Body of pancreas (tissue), 4 donors: Measurements from ENCODE around the gene C22orf39. TPM values are rescaled to one million over a fixed set of nuclear protein-coding genes. Genes with fewer than 3 reads are reported as not detected.

Experiments
- ATAC-seq: fragments of 150-250 bp; one replicate; pipeline ENCODE4 v1.9.1; 2016
- DNase-seq, 4 donors: peaks; one replicate each; pipeline ENCODE4 v3.0.0-alpha.2; 2019
- H3K27ac ChIP-seq, 4 donors: fragments of 200-600 bp; sonication (generic); 1 replicate in 3 of 4; 2 replicates in 1 of 4; pipeline versions ENCODE4 v1.5.1 to v1.6.1; 2016 to 2019; ENCODE audit warnings: mild to moderate bottlenecking in 1 of 4, mixed read lengths in 1 of 4, moderate library complexity in 1 of 4
- H3K27me3 ChIP-seq, 2 donors: fragments of 200-600 bp; sonication (generic); one replicate each; pipeline ENCODE4 v1.6.0; 2016; ENCODE audit warnings: mild to moderate bottlenecking in 1 of 2
- H3K36me3 ChIP-seq, 2 donors: fragments of 200-600 bp; sonication (generic); replicated peaks in 1 of 2; 2 replicates each; pipeline ENCODE4 v1.5.1; 2016; ENCODE audit warnings: low read depth in 2 of 2; ENCODE audit not compliant: insufficient read depth in 1 of 2
- H3K4me1 ChIP-seq: fragments of 200-600 bp; sonication (generic); one replicate; pipeline ENCODE4 v1.6.0; 2016
- H3K4me3 ChIP-seq, 2 donors: fragments of 200-600 bp; sonication (generic); 1 replicate in 1 of 2; 2 replicates in 1 of 2; pipeline ENCODE4 v1.5.1; 2016 to 2019
- H3K9me3 ChIP-seq, 3 donors: fragments of 200-600 bp; sonication (generic); 1 replicate in 2 of 3; 2 replicates in 1 of 3; pipeline ENCODE4 v1.5.1; 2016
- POLR2A ChIP-seq, 3 donors: fragments of 450-650 bp; IDR thresholded peaks; one replicate each; pipeline ENCODE4 v1.6.1; 2016; ENCODE audit warnings: antibody characterized with exemption in 3 of 3, mild to moderate bottlenecking in 2 of 3
- WGBS, 2 donors: methylation state at CpG; one replicate each; pipeline ENCODE4 v1.1.5; 2017; 5-methylcytosine and 5-hydroxymethylcytosine counted together
- intact Hi-C: fragments of 100-400 bp; cut with DNase I; formaldehyde crosslinking; loops from one replicate; pipeline ENCODE4 v1.15.1; 2023
- total RNA-seq, 2 donors: library from RNA; depleted of rRNA; stranded (reverse); fragments of >200 nt; gene quantifications; one replicate each; pipeline ENCODE4 v1.1.0, GENCODE V29; 2016
- TF ChIP-seq, protein P1 (sequence below), 7 experiments: fragments of 450-650 bp in 4 of 7; fragments of 200-600 bp in 3 of 7; sonication (generic) in 3 of 7; IDR thresholded peaks; one replicate each; pipeline ENCODE4 v1.5.1; 2016 to 2019; ENCODE audit warnings: antibody characterized with exemption in 7 of 7

The C22orf39 gene
- total RNA-seq, 2 donors from 2014 or later = 36.1 to 49.8 TPM

DNA sequence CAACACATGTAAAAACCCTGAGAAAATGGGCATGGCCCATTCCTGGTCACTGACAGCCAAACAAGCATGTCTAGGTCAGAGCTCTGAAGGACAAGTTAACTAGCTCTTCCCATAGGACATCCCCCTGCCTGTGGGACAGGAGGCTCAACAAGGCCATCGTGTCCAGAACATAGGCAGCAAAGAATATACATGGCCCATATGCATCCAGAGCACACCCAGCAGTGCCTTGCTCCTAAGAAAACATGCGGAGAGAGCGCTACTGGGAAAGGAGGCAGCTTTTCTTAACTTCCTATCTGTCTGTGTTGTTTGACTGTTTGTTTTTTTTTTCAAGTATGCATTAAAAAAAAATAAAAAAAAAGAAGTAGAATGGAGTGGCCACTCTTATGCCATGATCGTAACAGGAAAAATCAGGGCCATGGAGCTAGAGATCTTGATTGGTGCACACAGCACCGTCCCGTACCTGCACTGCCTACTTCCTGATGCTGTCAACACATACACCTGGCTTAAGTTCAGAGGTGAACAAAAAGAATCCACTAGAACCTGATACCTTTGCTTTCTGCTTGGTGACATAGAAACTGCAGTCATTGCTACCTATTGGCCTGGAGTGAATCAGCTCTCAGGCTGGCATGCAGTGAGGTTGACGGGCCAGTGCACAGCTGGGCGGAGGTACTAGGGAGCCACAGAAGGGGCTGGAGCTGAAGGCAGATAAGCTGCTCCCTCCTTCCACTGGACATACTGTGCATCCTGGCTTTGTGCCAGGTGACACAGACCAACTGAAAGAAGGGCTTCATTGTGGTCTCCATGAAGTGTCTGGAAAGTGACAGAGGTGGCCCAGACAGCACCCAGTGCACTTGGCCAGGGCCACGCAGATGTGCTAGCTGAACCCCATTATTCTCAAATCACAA lies 19.6 kb upstream of the C22orf39 start:
- H3K4me3 ChIP-seq = no peak overlapping the region
- 94 to 95% methylated on average over 8 to 9 of the region's 9 CpGs for WGBS, 2 donors
- no peaks in the 10 kb centered on the region for H3K4me1 ChIP-seq
- DNase-seq = no peak
- no peak overlapping the region for H3K27ac ChIP-seq
- H3K27me3 ChIP-seq = no peaks in the 10 kb centered on the region
- no peaks in the 10 kb centered on the region for H3K9me3 ChIP-seq
- TF ChIP-seq, protein P1, sequence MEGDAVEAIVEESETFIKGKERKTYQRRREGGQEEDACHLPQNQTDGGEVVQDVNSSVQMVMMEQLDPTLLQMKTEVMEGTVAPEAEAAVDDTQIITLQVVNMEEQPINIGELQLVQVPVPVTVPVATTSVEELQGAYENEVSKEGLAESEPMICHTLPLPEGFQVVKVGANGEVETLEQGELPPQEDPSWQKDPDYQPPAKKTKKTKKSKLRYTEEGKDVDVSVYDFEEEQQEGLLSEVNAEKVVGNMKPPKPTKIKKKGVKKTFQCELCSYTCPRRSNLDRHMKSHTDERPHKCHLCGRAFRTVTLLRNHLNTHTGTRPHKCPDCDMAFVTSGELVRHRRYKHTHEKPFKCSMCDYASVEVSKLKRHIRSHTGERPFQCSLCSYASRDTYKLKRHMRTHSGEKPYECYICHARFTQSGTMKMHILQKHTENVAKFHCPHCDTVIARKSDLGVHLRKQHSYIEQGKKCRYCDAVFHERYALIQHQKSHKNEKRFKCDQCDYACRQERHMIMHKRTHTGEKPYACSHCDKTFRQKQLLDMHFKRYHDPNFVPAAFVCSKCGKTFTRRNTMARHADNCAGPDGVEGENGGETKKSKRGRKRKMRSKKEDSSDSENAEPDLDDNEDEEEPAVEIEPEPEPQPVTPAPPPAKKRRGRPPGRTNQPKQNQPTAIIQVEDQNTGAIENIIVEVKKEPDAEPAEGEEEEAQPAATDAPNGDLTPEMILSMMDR (IDR thresholded peaks at IDR 0.05) = no peak
- no peak for TF ChIP-seq POLR2A (IDR thresholded peaks at IDR 0.05)
- no peak for ATAC-seq
- peaks cover 0 to 44% of the 10 kb centered on the region in 2 donors for H3K36me3 ChIP-seq
- intact Hi-C loops = no loop called here

DNA sequence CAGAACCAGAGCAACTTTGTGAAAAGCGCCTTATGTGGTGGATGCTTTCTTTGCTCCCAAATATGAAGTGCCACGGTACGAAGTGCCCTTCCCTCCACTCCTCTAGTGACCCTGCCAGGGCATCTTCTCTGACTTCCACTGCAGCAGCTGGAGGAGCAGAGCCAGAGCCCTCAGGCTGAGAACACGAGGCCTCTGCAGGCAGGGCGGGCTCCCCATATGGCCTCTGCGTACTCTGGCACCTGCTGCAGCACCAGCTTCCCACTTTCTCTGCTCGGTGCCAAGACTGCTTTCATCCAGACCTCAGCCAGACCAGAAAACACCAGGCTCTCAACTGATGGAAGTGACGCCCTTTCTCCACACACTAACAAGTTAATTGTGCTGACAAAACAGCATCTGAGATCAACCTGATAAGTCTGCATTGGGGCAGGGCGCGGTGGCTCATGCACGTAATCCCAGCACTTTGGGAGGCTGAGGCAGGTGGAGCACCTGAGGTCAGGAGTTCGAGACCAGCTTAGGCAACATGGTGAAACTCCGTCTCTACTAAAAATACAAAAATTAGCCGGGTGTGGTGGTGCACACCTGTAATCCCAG lies 18.7 kb upstream of the C22orf39 start:
- Histone ChIP-seq H3K9me3 (no peaks in the 10 kb centered on the region), H3K36me3 (peaks cover 0 to 41% of the 10 kb centered on the region in 2 donors), H3K4me3 (no peak overlapping the region), H3K27me3 (no peaks in the 10 kb centered on the region), H3K27ac (no peak overlapping the region), H3K4me1 (no peaks in the 10 kb centered on the region)
- WGBS, 2 donors = 83 to 87% methylated on average over 13 of the region's 14 CpGs
- TF ChIP-seq, protein P1 (IDR thresholded peaks at IDR 0.05) = no peak
- TF ChIP-seq POLR2A (IDR thresholded peaks at IDR 0.05) = no peak
- ATAC-seq (no peak), DNase-seq (no peak)
- intact Hi-C loops = no loop called here

DNA sequence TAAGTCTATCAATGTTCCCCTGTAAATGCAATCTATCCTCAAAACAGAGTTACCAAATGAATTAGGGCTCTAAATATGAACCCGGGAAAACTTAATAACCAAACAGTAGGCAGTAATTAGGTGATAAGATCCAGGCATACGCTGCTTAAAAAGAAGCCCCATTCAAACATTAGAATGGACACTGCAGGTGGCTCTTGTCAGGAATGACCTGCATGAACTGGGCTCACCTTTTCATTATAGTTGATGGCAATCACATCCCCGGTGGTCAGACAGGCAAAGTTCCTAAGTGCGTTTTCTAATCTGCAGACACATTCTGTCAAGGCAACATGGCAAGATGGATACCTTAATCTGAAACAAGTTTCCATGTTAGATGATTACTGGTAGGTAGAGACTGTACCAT lies 17.5 kb upstream of the C22orf39 start:
- H3K36me3 ChIP-seq = peaks cover 0 to 32% of the 10 kb centered on the region in 2 donors
- intact Hi-C loops = no loop called here
- no peaks in the 10 kb centered on the region for H3K4me1 ChIP-seq
- DNase-seq (no peak), ATAC-seq (no peak)
- H3K4me3 ChIP-seq = no peak overlapping the region
- no peak overlapping the region for H3K27ac ChIP-seq
- no peaks in the 10 kb centered on the region for H3K27me3 ChIP-seq
- TF ChIP-seq, protein P1 (IDR thresholded peaks at IDR 0.05) = no peak
- TF ChIP-seq POLR2A (IDR thresholded peaks at IDR 0.05) = no peak
- WGBS, 2 donors = 68 to 78% methylated on average over 4 of the region's 4 CpGs
- H3K9me3 ChIP-seq = no peaks in the 10 kb centered on the region

DNA sequence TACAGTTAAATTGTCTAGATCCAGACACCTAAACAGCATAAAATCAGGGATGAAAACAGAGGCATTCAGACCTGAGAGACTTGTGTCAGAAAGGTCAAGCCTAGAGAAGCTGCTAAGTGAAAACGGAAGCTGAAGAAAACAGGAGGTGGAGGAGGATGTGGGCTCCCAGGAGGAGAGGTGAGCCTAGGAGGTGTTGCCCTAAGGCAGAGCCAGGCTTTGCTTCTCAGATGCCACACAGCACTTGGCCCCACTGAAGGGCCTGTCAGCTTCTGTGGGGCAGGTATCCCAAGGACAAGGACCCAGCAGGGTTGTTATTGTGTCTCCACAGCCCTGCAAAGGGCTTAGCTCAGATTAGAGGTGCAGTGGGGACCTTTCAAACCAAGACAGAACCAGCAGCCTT lies 17.0 kb upstream of the C22orf39 start:
- TF ChIP-seq, protein P1 (IDR thresholded peaks at IDR 0.05) = no peak
- no peak for TF ChIP-seq POLR2A (IDR thresholded peaks at IDR 0.05)
- intact Hi-C loops = no loop called here
- WGBS, 2 donors = 50 to 94% methylated on average over 1 of the region's 1 CpG
- no peaks in the 10 kb centered on the region for H3K27me3 ChIP-seq
- H3K36me3 ChIP-seq = peaks cover 0 to 31% of the 10 kb centered on the region in 2 donors
- DNase-seq (no peak), ATAC-seq (no peak)
- H3K4me1 ChIP-seq = no peaks in the 10 kb centered on the region
- no peak overlapping the region for H3K4me3 ChIP-seq
- no peak overlapping the region for H3K27ac ChIP-seq
- H3K9me3 ChIP-seq = no peaks in the 10 kb centered on the region
